GM21723 (cell line): ENCODE data around the gene MORC2.

ENCODE experiments used
- ATAC-seq: cut with Tn5 transposase; IDR thresholded peaks from one replicate; pipeline ENCODE4 v1.9.1; 2021; ENCODE audit warnings: mild to moderate bottlenecking, moderate library complexity; ENCODE audit not compliant: unreplicated experiment

The MORC2 gene

DNA sequence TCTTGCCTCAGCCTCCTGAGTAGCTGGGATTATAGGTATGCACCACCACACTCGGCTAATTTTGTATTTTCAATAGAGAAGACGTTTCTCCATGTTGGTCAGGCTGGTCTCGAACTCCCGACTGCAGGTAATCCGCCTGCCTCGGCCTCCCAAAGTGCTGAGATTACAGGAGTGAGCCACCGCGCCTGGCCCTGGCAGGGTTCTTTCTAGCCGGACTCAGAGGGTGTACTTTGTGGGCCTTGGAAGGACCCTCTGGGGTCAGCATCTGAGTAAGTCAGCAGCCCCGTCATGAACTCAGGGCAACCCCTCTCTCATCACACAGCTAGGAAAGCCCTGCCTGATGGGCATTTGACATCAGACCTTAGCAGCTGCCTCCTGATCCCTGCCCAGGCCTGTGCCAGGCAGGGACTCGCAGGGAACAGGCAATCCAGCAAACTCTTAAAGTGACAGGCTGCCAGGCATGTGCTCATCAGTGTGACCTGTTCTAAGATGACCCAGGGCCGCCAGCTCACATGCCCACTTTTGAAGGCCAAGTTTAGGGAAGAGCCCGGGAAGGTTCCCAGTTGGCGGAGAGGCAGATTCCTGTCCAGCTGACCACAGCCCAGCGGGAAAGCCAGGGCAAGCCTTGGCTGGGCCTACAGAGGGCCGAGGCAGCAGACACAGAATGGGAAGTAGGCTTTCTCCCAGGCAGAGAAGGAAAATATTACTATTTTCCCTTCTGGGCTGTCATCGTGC lies 92.9 kb downstream of the MORC2 start:
- no peak for ATAC-seq
